GM12873 (cell line): Measurements from ENCODE around the gene HDAC6.

Experiments
- TF ChIP-seq, protein P1 (sequence below): IDR thresholded peaks from 2 replicates; pipeline ENCODE4 v1.5.1; 2012; ENCODE audit warnings: low read depth, mild to moderate bottlenecking, moderate library complexity, low read length, control low read depth; ENCODE audit not compliant: insufficient read depth; ENCODE audit errors: missing control alignments

HDAC6 gene

DNA sequence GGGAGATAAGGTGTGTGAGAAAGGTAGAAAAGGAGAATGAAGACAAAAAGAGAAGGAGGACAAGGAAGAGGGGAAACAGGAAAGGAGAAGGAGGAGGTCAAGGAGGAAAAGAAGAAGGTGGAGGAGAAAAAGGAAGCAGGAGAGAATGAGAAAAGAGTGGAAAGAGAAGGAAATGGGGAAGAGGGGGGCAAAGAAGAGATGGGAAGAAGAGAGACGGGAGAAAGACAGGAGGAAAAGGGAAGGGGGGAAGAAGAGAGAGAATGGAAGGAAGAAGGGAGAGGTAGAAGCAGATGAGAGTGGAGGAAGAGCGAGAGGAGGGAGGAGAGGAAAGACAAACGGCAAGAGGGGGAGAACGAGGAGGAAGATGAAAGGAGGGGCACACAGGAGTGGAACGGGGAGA, 11.4 kb upstream of the HDAC6 start:
- TF ChIP-seq, protein P1, sequence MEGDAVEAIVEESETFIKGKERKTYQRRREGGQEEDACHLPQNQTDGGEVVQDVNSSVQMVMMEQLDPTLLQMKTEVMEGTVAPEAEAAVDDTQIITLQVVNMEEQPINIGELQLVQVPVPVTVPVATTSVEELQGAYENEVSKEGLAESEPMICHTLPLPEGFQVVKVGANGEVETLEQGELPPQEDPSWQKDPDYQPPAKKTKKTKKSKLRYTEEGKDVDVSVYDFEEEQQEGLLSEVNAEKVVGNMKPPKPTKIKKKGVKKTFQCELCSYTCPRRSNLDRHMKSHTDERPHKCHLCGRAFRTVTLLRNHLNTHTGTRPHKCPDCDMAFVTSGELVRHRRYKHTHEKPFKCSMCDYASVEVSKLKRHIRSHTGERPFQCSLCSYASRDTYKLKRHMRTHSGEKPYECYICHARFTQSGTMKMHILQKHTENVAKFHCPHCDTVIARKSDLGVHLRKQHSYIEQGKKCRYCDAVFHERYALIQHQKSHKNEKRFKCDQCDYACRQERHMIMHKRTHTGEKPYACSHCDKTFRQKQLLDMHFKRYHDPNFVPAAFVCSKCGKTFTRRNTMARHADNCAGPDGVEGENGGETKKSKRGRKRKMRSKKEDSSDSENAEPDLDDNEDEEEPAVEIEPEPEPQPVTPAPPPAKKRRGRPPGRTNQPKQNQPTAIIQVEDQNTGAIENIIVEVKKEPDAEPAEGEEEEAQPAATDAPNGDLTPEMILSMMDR: no peak

DNA sequence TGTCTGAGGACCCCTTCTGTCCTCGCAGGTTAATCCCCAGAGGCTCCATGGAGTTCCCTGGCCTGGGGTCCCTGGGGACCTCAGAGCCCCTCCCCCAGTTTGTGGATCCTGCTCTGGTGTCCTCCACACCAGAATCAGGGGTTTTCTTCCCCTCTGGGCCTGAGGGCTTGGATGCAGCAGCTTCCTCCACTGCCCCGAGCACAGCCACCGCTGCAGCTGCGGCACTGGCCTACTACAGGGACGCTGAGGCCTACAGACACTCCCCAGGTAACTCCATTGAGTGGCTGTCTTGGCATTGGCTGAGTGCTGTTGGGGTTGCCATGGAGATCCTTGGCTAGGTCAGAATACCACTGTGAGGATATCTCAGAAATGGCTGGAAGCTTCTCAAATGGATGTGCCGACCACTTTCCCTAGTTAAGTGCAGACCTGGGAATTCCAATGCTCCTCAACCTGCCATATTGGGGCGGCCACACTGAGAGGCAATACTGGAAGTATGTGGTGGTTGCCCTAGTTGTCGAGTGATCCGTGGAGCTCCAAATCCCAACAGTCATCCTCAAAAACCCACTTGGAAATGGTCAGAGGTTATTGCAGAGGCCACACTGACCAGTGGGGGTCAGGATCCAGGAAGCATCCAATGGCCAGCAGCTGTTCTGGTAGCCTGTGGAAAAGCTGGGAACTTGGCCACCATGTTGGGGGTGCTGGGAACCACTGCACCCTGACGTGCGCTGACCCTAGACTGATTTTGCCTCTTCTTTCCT, 10.6 kb upstream of the HDAC6 start:
- TF ChIP-seq, protein P1: no peak

DNA sequence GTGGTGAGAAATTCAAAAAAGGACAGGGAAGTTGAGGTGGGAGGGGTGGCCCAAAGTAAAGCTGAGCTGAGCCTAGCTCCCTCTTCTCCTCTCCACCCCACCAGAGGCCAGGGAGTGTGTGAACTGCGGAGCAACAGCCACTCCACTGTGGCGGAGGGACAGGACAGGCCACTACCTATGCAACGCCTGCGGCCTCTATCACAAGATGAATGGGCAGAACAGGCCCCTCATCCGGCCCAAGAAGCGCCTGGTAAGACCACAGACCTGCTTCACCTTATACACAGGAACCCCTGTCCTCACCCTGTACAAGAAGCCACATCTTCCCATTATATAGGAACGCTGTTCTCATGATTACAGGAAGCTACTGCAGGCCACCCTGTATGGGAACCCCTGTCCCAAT, 9.6 kb upstream of the HDAC6 start:
- TF ChIP-seq, protein P1: no peak

DNA sequence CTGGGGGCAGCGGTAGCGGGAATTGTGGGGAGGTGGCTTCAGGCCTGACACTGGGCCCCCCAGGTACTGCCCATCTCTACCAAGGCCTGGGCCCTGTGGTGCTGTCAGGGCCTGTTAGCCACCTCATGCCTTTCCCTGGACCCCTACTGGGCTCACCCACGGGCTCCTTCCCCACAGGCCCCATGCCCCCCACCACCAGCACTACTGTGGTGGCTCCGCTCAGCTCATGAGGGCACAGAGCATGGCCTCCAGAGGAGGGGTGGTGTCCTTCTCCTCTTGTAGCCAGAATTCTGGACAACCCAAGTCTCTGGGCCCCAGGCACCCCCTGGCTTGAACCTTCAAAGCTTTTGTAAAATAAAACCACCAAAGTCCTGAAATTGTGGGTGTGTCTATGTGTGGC, 7.9 kb upstream of the HDAC6 start:
- TF ChIP-seq, protein P1: no peak

DNA sequence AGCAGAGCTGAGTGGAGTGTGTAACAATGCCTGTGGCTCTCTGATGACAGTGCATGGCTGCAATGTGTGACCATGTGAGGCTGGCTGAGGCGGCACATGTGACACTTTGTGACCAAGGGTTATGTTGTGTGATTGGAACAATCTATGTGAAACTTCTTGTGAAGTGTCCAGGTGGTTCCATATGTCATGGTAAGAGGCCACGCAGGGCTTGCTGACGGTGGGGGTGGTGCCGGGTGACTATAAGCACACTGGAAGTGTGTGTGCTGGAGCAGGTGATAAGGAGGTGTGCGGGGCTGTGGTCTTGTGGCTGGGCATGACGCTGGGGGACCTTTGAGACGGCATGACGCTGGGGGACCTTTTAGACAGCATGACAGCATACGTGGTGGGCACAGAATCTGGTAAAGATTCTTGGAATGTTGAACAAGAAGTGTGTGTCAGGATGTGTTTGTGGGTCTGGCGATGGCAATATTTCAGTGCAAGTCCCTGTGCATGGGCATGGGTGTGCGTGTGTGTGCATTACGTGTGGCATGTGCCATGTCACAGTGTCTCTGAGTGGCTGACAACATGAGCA, 7.4 kb upstream of the HDAC6 start:
- TF ChIP-seq, protein P1: no peak

DNA sequence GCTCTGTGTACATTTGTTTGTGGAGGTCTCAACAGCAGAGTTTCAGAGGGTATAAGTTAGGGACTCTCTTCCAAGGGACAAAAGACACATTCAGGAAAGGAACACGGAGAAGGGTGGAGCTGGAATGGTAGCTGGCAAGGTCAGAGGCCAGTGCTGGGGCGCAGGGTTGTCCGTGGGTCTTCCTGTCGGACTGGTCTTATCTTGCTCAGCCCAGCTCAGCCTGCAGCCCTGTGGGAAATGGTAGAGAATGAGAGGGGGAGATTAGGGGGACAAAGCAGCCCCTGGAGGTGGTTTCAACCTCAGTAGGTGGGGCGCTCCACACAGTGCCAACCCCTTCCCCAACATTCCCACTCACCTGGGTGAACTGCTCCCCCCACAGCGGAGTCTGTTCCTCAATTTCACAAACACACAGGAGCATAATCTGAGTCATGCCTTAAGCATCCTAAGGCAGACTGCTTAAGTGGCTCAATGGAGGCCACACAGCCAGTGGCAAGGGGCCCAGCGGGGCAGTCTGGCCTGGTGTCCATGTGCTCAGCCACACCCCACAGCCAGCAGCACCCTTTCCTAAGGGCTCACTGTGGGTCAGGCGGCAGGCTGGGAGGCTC, 6.9 kb upstream of the HDAC6 start:
- TF ChIP-seq, protein P1: no peak

DNA sequence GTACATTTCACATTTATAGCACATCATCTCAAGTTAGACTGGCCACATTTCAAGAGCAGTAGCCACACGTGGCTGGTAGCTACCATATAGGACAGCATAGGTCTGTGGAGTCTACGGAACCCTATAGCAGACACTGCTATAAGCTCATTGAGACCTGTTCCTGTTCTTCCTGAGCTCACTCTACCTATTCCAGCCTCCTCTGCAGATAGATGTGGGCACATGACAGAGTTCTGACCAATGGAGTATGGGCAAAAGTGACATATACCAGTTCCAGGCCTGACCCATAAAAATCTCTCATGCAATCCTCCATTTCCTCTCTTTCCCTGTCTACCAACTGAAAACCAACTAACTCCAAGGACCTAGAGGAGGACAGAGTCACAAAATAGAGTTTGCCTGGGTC, 3.5 kb upstream of the HDAC6 start:
- TF ChIP-seq, protein P1: no peak
